Activated naive CD4-positive, alpha-beta T cell treated with Interleukin-2 at 50 U/mL for 16 hours (primary cell): ENCODE data around the gene ANKS1A.
A peak's percentile ranks its signal among the peaks of the same experiment; 100 is the strongest.
"Not testable (repeated sequence)": the region's sequence is repeated elsewhere in the genome, so short reads cannot be mapped to it uniquely, and the experiment has no call there.

Experiments
- DNase-seq: peaks from one replicate; pipeline ENCODE4 v3.0.0-alpha.2; 2020

The ANKS1A gene

GRCh38 chr6:34961082-34961481, 72.0 kb downstream of the ANKS1A start:
- no peak for DNase-seq

- no peak for DNase-seq
Measured at GRCh38 chr6:34961574-34961973, 72.5 kb downstream of the ANKS1A start.

GRCh38 chr6:34964564-34964963, 75.5 kb downstream of the ANKS1A start:
- DNase-seq, result no peak

DNA sequence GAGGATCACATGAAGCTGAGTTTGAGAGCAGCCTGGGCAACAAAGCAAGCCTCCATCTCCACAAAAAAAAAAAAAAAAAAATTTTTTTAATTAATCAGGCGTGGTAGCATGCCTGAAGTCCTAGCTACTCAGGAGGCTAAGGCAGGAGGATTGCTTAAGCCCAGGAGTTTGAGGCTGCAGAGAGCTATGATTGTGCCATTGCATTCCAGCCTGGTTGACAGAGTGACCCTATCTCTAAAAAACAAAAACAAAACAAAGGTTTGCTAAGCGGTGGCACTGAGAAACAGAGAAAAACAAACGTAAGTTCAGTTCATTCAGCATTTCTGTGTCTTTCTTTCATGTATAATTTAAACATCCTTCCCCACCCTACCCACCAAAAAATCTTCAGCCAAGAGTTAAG, 78.4 kb downstream of the ANKS1A start:
- no peak for DNase-seq

DNA sequence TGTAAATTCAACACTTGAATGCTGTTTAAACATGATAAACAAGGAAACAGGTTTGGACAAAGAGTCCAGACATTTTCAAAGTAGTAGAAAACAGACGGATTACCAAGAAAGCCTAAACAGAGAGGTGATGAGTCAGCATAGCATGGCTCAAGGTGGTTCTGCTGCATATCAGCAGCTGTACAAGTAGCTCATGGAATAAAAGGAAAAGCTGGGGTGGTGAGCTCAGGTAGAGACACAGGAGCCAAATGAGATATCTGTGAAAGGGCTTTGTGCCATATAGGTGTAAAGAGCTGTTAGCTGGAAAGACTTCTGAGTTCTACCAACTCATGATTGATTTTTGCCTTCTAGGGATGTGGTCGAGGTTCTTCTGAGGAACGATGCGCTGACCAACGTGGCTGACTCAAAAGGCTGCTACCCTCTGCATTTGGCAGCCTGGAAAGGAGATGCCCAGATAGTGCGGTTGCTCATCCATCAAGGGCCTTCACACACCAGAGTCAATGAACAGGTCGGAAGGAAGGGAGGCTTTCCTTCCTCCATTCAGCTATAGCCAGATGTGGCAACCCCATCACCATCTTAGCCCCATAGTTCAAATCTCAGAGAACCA, 80.7 kb downstream of the ANKS1A start:
- no peak for DNase-seq

GRCh38 chr6:34970488-34970887, 81.4 kb downstream of the ANKS1A start:
- no peak for DNase-seq

- DNase-seq, result no peak
Measured at GRCh38 chr6:34970957-34971356, 81.9 kb downstream of the ANKS1A start.

DNA sequence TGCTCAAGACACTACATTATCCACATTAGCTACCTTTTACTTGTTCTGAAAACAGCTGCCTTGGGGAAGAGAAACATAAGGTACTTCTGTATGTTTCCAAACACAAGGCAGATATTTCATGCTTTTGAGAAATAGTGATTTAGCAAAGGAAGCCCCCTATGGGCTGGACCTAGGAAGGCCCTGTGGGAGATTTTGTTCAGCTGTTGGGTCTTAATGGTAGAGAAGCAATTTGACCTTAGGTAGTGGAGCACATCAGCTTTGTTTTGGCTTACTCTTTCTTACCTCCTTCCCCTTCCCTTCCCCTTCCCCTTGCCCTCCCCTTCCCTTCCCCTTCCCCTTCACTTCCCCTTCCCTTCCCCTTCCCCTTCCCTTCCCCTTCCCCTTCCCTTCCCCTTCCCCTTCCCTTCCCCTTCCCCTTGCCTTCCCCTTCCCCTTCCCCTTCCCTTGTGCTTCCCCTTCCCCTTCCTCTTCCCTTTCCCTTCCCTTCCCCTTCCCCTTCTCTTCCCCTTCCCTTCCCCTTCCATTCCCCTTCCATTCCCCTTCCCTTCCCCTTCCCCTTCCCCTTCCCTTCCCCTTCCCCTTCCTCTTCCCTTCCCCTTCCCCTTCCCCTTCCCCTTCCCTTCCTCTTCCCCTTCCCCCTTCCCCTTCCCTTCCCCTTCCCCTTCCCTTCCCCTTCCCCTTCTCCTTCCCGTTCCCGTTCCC, 84.6 kb downstream of the ANKS1A start:
- DNase-seq, result no peak

GRCh38 chr6:34974249-34974642, 85.2 kb downstream of the ANKS1A start:
- no peak for DNase-seq

DNA sequence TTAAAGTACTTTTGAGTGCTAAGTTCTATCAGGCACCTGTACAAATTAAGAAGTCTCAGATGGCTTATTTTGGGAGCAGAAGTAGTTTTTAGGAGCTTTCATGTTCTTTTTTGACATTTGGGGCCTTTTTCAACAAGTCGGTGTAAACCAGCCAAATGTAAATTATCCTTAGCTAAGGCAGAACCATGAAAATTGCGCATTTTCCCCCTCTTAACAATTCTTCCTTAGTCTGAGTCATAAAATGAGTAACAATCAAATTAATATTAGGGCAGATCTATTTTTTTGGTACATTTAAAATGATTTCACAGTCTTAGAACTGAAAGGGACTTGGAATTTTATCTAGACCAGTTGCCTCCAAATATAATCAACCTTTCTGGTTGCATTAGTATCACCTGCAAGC, 87.2 kb downstream of the ANKS1A start:
- DNase-seq, result no peak

GRCh38 chr6:34979218-34979617, 90.2 kb downstream of the ANKS1A start:
- DNase-seq, result no peak

- DNase-seq, result no peak
Measured at GRCh38 chr6:34979994-34980393, 90.9 kb downstream of the ANKS1A start.

DNA sequence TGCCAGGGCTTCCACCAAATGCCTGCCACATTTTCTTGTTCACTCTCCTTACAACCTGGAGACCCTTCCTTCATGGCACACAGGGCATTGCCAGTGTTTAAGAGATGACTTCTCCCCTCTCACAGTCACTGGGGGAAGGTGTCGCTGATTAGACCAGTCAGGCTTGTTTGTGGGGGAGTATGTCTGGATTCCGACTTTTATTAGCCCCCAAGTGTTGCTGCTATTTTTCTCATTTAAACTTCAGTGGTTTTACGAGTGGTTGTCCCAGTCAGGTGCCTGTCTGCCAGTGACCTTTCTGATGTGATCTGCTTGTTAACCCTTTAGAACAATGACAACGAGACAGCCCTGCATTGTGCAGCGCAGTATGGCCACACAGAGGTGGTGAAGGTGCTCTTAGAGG, 92.3 kb downstream of the ANKS1A start:
- no peak for DNase-seq

DNA sequence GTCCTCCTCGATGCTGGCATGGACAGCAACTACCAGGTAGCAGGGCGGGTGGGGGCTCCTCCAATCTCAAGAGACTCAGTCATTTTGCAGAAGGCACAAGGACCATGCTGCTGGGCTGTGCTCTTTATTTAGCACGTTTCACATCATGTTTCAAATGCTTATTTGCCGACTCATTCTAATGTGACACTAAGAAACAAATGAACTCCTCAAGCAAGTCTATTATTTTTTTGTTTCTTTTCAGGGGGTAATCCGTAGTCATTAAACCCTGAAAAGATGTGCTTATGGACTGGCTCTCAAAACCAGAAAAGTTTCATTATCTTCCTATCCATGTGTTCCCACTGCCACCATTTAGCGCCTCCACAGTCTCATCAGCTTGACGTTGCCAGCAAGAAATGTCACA, 92.9 kb downstream of the ANKS1A start:
- DNase-seq, result no peak

DNA sequence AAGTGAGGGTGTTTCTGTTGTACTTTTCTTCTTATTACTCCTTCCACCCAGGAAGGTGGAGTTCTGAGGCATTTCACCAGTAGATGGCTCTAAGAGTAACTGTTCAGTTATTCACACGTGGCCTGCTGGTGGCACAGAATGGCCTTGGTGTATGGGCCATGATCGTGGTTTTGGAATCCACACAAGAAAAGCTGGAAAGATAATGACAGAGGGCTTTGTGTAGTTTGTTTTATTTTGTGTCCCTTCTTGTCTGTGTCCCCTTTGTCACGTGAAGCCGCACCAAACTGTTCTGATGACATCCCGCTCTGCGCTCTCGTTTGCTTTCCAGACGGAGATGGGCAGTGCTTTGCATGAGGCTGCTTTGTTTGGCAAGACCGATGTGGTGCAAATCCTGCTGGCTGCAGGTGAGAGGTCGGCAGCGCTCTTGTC, 93.4 kb downstream of the ANKS1A start:
- DNase-seq, result no peak

DNA sequence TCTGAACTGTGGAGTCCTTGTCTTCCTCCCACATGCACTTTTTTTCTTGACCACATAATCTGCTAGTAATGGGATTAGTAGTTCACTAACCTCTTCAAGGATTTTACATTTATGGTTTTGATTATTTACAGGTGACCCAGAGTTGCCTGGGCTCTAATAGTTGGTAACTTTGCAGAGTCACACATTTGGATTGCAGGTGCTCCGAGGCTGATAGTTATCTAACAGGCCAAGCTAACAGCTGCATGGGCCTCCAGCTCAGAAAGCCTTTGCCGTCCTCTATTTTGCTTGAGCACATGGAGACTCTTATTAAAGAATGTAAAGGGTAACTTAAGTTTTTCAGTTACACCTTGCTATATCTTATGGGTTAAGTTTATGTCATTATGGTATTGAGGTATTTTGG, 95.4 kb downstream of the ANKS1A start:
- no peak for DNase-seq

DNA sequence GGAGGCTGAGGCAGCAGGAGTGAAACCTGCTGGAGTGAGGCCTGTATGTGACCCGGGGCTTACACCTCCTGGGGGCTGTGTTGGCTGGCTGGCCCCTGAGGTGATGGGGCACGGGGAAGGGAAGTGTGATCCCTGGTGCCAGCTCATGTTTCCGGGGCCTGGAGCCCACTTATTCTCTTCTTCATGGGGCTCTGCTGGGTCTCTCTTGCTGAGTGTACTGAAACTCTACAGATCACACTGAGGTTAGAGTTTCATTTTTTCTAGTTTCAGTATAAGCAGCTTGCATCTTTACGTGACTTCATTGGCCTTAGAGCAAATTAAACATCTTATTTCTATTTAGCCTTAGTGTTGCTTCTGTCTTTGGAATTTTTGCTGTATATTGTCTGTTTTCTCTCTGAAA, 96.2 kb downstream of the ANKS1A start:
- DNase-seq, result no peak

- DNase-seq, result peak; percentile 46
Measured at GRCh38 chr6:34986845-34987246, 97.8 kb downstream of the ANKS1A start.

GRCh38 chr6:34987506-34987905, 98.5 kb downstream of the ANKS1A start:
- DNase-seq, result no peak

GRCh38 chr6:34990971-34991560, 102.0 kb downstream of the ANKS1A start:
- no peak for DNase-seq

DNA sequence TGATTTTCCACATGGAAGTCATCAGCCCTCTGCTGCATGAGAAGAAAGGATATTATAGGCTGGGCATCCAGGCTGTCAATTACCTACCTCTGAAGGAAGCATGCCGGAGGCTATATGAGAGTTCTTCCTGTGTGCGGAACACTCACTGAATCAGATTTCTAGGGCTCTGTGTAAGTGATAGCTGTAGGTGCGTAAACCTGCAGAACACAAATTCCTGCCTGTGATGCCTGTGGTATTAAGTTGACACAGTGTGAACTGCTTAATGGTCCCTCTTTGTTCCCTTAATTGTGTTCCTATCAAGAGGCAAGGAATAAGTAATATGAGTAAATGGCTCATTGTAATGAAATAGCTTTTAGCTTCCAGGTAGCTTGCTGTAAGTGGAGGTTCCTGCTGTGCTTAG, 103.3 kb downstream of the ANKS1A start:
- DNase-seq, result no peak

GRCh38 chr6:34993213-34993612, 104.2 kb downstream of the ANKS1A start:
- DNase-seq, result no peak

GRCh38 chr6:34994693-34995092, 105.6 kb downstream of the ANKS1A start:
- DNase-seq, result no peak

DNA sequence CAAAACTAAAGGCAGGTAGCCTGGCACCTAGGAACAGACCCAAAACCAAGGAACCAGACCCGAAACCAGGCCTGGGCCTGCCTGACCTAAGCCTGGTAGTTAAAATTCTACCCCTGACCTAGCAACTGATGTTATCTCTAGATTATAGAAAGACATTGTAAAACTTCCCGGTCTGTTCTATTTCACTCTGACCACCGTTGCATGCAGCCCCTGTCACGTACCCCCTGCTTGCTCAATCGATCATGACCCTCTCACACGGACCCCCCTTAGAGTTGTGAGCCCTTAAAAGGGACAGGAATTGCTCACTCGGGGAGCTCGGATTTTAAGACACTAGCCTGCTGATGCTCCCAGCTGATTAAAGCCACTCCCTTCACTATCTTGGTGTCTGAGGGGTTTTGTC, 109.4 kb downstream of the ANKS1A start:
- DNase-seq, result not testable (repeated sequence)

DNA sequence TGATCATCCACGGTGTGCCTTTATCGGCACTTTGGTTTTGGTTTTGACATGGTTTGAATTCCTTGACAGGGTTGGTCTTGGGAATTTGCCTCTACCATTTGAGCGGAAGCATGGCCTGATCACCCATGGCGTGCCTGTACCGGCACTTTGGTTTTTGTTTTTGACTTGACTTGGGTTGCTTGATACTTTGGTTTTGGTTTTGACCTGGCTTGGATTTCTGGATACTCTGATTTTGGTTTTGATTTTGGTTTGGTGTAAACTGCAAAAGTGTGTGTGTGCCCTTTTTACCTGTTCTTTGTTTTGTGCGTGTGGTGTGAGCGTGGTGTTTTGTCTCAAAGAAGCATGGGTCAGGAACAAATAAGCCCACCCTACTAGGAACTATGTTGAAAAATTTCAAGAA, 110.1 kb downstream of the ANKS1A start:
- DNase-seq, result not testable (repeated sequence)
